SU-DHL-6 (cell line): Measurements from ENCODE around the gene PLA1A.

Experiments used
- CTCF ChIP-seq: fragments of 200-600 bp; sonication (generic); IDR thresholded peaks from one replicate; pipeline ENCODE4 v1.5.1; 2017; ENCODE audit warnings: antibody characterized with exemption, mild to moderate bottlenecking, low read length, moderate library complexity; ENCODE audit not compliant: insufficient read depth, poor library complexity, severe bottlenecking
- EZH2phosphoT487 ChIP-seq: fragments of 200-600 bp; sonication (generic), shearing (Covaris generic); conservative IDR thresholded peaks from 2 replicates; pipeline ENCODE4 v1.6.1; 2018; ENCODE audit warnings: mild to moderate bottlenecking, antibody characterized with exemption, low read length, moderate library complexity, mixed read lengths

- TF ChIP-seq CTCF (no peak), EZH2phosphoT487 (no peak)
Measured at GRCh38 chr3:119600732-119601131, 3.0 kb downstream of the PLA1A start.
